NCI-H1417 treated with DMSO at 0.1 percent for 48 hours (cell line): ENCODE data around the gene SNX21.
A peak's percentile ranks its signal among the peaks of the same experiment; 100 is the strongest.
"Not testable (repeated sequence)": the region's sequence is repeated elsewhere in the genome, so short reads cannot be mapped to it uniquely, and the experiment has no call there.

ENCODE experiments used
- DNase-seq: peaks from one replicate; lab custom pipeline; 2025; lab: John Stamatoyannopoulos, UW

The SNX21 gene

GRCh38 chr20:45833030-45833882 is at the start of gene SNX21:
Gene SNX21, plus strand, starts transcription at chr20:45833799. Its CDS starts 121 bp downstream, at chr20:45833920.
- no peak for DNase-seq

- no peak for DNase-seq
These were observed 45.2 kb upstream of the SNX21 start for GRCh38 chr20:45788351-45788750.

GRCh38 chr20:45792317-45793118 is 41.1 kb upstream of the SNX21 start:
- no peak for DNase-seq

- no peak for DNase-seq
These were observed 37.1 kb upstream of the SNX21 start for GRCh38 chr20:45796337-45797065.

- DNase-seq, result not testable (repeated sequence)
These were observed 36.1 kb upstream of the SNX21 start for GRCh38 chr20:45797510-45797909.

- not testable (repeated sequence) for DNase-seq
These were observed 35.6 kb upstream of the SNX21 start for GRCh38 chr20:45797955-45798354.

- DNase-seq, result peak; percentile 16
These were observed 34.5 kb upstream of the SNX21 start for GRCh38 chr20:45798935-45799642.

- no peak for DNase-seq
These were observed 31.7 kb upstream of the SNX21 start for GRCh38 chr20:45801851-45802250.

- no peak for DNase-seq
These were observed 23.2 kb upstream of the SNX21 start for GRCh38 chr20:45810191-45810970.

- peak; percentile 95 for DNase-seq
These were observed 21.2 kb upstream of the SNX21 start, which contains the start of gene UBE2C for GRCh38 chr20:45812157-45813005. Gene UBE2C, plus strand, starts transcription at chr20:45812644. Its CDS starts 52 bp downstream, at chr20:45812696.

GRCh38 chr20:45813006-45813340 is 20.6 kb upstream of the SNX21 start:
- DNase-seq, result no peak

GRCh38 chr20:45813489-45813888 is 20.1 kb upstream of the SNX21 start:
- DNase-seq, result no peak

- no peak for DNase-seq
These were observed 19.3 kb upstream of the SNX21 start for GRCh38 chr20:45814314-45814713.

GRCh38 chr20:45816951-45817350 is 16.6 kb upstream of the SNX21 start:
- no peak for DNase-seq

- DNase-seq, result no peak
These were observed 16.0 kb upstream of the SNX21 start for GRCh38 chr20:45817376-45818194.

- DNase-seq, result no peak
These were observed 15.4 kb upstream of the SNX21 start for GRCh38 chr20:45818239-45818638.

GRCh38 chr20:45819466-45819865 is 14.1 kb upstream of the SNX21 start:
- no peak for DNase-seq

GRCh38 chr20:45821947-45822346 is 11.7 kb upstream of the SNX21 start:
- DNase-seq, result no peak

GRCh38 chr20:45822857-45823256 is 10.7 kb upstream of the SNX21 start:
- no peak for DNase-seq
